AG09309 (cell line): ENCODE measurements around the gene NPB.

Source experiments
- DNase-seq: peaks from one replicate; pipeline ENCODE4 v3.0.0-alpha.2; 2010; ENCODE audit warnings: low read depth
- H3K4me3 ChIP-seq: 2 replicates; pipeline ENCODE4 v1.5.1; 2011; ENCODE audit warnings: mild to moderate bottlenecking, low read depth, low read length, moderate library complexity; ENCODE audit not compliant: control insufficient read depth
- TF ChIP-seq, protein P1 (sequence below): IDR thresholded peaks from 2 replicates; pipeline ENCODE4 v1.5.1; 2011; ENCODE audit warnings: mild to moderate bottlenecking, low read depth, low read length, inconsistent platforms; ENCODE audit not compliant: insufficient read depth, control insufficient read depth; ENCODE audit errors: missing control alignments

The NPB gene

DNA sequence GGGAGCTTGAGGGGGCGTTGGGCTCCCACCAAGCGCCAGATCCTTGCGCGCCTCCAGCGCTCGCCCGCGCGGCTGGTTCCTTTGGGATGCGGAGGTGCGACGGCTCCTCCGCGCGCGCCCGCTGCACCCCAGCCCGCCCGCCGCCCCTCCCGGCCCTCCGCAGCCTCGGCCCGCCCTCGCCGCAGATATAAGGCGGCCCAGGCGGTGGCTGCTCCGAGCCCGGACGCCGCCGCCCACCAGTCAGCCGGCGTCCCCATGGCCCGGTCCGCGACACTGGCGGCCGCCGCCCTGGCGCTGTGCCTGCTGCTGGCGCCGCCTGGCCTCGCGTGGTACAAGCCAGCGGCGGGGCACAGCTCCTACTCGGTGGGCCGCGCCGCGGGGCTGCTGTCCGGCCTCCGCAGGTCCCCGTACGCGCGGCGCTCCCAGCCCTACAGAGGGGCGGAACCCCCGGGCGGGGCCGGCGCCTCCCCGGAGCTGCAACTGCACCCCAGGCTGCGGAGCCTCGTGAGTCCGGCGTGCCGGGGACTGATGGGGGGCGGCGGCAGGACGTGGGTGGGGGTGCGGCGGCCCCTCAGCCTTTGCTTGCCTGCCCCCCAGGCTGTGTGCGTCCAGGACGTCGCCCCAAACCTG, at the start of gene NPB:
TSS of gene NPB (plus strand) at position 216 of the 630 bp plus-strand sequence. CDS start at position 256, 40 bp downstream.
- TF ChIP-seq, protein P1, sequence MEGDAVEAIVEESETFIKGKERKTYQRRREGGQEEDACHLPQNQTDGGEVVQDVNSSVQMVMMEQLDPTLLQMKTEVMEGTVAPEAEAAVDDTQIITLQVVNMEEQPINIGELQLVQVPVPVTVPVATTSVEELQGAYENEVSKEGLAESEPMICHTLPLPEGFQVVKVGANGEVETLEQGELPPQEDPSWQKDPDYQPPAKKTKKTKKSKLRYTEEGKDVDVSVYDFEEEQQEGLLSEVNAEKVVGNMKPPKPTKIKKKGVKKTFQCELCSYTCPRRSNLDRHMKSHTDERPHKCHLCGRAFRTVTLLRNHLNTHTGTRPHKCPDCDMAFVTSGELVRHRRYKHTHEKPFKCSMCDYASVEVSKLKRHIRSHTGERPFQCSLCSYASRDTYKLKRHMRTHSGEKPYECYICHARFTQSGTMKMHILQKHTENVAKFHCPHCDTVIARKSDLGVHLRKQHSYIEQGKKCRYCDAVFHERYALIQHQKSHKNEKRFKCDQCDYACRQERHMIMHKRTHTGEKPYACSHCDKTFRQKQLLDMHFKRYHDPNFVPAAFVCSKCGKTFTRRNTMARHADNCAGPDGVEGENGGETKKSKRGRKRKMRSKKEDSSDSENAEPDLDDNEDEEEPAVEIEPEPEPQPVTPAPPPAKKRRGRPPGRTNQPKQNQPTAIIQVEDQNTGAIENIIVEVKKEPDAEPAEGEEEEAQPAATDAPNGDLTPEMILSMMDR: no peak
- no peak for DNase-seq
- H3K4me3 ChIP-seq: peak within 1 kb of the TSS; percentile 6; the same call in 1 of the 2 replicates

DNA sequence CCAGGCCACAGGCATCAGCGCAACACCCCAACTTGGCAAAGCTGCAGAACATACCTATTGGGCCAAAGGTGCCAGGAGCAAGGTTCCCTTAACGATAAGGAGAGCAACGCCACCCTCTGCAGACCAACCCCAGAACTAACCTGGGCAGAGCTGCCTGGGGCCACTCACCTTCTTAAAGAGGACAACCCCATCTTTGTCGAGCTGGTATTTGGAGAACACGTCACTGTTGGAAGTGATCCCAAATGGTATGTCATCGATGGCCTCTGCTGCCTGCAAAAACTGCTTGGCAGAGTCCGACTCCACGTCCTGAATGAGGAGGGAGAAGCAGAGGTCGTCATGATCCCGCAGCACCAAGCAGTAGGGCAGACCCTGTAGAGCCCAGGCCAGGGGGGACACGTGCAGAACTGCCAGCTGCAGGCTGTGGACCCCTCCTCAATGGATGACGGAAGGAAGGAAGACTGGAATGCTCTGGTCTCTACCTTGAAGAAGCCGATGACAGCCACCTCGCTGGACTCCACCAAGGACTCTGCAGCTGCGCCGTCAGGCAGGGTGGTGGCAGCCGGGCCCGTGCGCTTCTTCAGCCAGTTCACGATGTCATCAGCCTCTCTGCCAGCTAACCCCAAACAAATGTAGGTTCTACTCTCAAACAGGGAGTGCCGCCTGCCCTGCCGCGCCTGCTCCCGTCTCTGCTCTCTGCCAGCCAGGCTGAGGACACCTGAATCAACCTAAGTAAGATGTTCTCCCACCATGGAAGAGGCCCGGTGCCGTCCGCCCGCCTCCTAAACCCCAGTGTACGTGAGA, 46.9 kb upstream of the NPB start:
- no peak for DNase-seq
- TF ChIP-seq, protein P1: no peak
- H3K4me3 ChIP-seq: no peak overlapping the region

DNA sequence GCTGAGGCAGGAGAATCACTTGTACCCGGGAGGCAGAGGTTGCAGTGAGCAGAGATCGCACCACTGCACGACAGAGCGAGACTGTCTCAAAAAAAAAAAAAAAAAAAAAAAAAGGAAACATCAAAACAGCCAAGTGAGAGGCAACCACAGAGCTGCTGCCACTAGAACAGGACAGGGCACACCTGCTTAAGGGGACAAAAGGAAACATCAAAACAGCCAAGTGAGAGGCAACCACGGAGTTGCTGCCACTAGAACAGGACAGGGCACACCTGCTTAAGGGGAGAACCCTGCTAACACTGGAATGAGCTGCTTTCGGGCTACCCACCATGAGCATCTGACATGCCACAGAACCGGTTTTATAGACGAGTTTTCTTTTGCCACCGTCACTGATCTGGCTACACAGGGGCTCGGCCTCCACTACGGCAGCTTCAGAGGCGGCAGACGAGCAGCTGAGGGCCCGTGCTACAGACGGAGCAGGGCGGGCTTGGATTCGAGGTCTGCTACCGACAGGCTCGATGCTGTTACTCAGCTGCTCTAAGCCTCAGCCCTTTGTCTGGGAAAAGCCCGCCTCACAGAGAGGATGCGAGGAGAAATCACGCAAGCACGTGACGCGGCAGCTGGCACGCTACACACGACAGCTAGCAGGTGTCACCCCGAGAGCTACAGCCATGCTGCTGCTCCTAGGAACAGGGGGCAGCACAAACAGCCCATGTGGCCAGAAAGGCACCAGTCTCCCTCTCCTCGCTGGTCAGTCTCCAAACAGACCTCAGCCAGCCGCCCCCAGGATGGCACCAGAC, 43.7 kb upstream of the NPB start:
- TF ChIP-seq, protein P1: no peak
- peak overlapping the region; percentile 85 for H3K4me3 ChIP-seq
- DNase-seq: no peak

DNA sequence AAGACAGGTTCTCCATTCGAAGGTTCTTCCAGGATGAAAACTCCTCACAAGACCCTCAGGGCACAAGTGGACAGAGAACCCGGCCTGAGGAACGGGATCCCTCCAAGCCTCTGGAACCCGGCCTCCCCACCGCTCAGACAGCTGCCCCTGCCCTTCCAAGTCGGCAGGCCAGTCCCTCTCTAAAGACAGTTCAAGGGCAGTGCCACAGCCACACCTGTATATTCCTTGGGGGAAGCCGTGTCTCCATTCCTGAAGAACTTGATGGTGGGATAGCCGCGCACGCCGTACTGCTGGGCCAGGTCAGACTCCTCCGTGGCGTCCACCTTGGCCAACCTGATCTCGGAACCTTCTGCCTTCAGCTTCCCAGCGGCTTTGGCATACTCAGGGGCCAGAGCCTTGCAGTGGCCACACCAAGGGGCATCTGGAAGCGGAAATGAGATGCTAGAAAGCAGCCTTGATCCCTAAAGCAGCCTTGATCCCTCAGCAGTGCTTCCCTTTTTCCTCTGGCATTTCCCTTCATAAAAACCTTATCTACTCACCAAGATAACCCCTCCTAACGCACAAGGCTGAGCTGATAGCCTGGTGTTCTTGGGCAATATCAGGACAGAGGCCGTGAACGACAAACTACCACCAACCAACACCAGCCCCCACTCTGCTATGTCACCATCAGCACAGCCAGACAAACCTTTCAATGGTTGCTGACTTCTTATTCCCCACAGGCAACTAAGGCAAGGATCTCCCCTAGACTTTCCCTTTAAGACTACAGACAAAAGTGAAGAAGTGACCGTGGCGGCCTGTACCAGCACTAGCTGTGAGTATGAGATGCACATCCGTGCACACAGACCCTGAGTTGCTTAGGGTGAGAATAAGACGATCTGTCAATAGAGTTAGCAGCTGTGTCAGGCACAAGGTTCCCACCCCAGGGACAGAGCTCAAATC, 42.8 kb upstream of the NPB start:
- TF ChIP-seq, protein P1: no peak
- peak overlapping the region; percentile 85 for H3K4me3 ChIP-seq
- DNase-seq: no peak

DNA sequence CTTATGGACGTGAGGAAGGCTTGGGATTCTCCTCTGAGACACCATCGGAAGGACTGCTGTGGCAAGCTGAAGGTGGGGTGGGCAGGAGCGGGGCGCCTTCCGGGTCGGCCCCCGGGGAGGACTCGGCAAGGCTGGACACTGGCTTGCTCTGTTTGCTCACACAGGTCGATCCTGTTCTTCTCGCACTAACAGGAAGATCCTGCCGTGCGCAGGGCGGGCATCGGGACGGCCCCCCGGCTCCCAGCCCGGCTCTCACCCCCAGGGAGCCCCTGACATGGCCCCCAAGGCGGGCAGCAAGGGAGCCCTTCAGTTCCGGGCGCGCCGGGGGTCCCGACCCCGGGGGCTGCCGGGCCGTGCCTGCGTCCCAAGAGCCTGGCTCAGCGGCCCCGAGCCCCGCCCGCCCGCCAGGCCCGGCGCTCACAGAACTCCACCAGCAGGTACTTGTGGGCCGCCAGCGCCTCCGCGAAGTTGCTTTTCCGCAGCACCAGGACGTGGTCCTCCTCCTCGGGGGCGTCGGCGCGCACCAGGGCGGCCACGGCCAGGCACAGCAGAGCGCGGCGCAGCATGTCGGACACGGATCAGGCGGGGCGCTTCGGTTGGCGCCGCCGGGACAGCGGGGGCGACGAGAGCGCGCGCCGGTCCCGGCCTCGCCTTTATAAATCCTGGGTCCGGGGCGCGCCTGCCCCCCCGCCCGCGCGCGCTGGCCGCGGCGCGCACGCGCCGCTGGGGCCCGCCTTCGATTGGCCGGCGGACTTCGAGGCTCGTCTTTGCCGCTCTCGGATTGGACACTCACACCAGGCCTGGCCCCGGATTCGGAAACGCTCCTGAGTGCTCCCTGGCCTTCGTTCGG, 41.9 kb upstream of the NPB start, which contains the start of gene P4HB:
TSS of gene P4HB (minus strand) at position 630 of the 850 bp plus-strand sequence. CDS start at position 566, 64 bp downstream.
- no peak for DNase-seq
- TF ChIP-seq, protein P1: no peak
- peak within 1 kb of the TSS; percentile 86 for H3K4me3 ChIP-seq
